ENCODE results near the gene EPC2. TPM values are rescaled to one million over a fixed set of nuclear protein-coding genes. Genes with fewer than 3 reads are reported as not detected.

EPC2 gene
- total RNA-seq, 3 donors from 2014 or later, result 30.5 to 58.5 (median 44.2) TPM

DNA sequence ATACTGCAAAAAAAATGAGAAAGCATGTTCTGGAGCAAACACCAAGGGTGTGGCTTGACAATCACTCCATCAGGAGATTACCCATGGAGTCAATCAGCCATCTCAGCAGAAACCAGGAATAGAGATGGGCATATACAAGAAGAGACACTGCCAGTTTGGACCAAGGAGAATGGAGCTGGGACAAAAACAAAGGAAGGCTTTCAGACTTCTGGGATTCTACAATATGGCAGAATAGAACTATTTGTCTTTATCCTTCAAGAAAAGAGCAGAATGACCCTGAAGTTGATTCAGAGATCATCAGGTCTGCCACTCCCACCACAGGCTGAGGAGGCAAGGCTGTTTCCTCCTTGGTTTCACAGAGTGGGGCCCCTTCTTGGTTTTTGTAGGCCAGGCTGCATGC lies 182.2 kb downstream of the EPC2 start:
- Histone ChIP-seq H3K27ac (no peak overlapping the region), H3K4me3 (no peak overlapping the region), H3K4me1 (no peaks in the 10 kb centered on the region), H3K27me3 (no peaks in the 10 kb centered on the region), H3K36me3 (no peaks in the 10 kb centered on the region), H3K9me3 (no peaks in the 10 kb centered on the region)
- TF ChIP-seq, protein P1, sequence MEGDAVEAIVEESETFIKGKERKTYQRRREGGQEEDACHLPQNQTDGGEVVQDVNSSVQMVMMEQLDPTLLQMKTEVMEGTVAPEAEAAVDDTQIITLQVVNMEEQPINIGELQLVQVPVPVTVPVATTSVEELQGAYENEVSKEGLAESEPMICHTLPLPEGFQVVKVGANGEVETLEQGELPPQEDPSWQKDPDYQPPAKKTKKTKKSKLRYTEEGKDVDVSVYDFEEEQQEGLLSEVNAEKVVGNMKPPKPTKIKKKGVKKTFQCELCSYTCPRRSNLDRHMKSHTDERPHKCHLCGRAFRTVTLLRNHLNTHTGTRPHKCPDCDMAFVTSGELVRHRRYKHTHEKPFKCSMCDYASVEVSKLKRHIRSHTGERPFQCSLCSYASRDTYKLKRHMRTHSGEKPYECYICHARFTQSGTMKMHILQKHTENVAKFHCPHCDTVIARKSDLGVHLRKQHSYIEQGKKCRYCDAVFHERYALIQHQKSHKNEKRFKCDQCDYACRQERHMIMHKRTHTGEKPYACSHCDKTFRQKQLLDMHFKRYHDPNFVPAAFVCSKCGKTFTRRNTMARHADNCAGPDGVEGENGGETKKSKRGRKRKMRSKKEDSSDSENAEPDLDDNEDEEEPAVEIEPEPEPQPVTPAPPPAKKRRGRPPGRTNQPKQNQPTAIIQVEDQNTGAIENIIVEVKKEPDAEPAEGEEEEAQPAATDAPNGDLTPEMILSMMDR (IDR thresholded peaks at IDR 0.05), result no peak
- DNase-seq (ENCODE audit: low spot score in 2 of 2), result no peak
- intact Hi-C loops (cut with DNase I; ENCODE audit: low total_unique reads), result no loop called here

DNA sequence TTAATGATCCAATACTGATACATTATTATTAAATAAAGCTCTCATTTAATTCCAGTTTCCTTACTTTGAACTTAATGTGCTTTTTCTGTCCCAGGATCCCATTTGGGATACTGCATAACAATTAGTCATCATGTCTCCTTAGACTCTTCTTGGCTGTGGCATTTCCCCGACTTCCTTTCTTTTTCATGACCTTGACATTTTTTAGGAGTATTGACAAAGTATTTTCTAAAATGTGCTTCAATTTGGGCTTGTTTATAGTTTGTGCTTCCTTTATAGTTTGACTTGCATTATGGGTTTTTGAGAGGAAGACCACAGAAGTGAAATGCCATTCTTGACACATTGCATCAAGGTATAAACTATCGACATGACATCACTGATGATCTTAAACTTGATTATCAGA lies 184.4 kb downstream of the EPC2 start:
- no peaks in the 10 kb centered on the region for H3K4me1 ChIP-seq
- DNase-seq (ENCODE audit: low spot score in 2 of 2), result no peak
- intact Hi-C loops (cut with DNase I; ENCODE audit: low total_unique reads), result no loop called here
- H3K9me3 ChIP-seq, result no peaks in the 10 kb centered on the region
- H3K27me3 ChIP-seq, result no peaks in the 10 kb centered on the region
- no peak overlapping the region for H3K4me3 ChIP-seq
- no peak overlapping the region for H3K27ac ChIP-seq
- no peaks in the 10 kb centered on the region for H3K36me3 ChIP-seq
- TF ChIP-seq POLR2A (IDR thresholded peaks at IDR 0.05) (no peak), POLR2AphosphoS5 (IDR thresholded peaks at IDR 0.05) (no peak)
- TF ChIP-seq, protein P1 (IDR thresholded peaks at IDR 0.05), result no peak

DNA sequence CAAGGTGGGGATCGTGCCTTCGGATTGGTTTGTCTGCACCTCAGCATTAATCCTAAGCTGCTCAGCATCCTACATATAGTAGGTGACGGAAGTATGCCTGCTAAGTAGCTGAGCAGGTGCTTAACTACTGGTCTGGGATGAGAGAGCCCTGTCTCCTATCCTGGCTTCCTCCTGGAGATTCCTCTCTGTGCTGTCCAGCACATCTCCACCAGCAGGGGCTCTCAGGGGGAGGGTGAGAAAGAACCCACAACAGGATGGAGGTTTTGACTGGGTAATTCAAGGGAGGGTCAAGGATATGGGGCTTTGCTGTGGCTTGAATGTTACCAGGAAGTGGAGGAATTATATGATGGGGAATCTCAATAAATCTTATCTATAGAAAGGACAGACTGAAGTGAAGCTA lies 185.1 kb downstream of the EPC2 start:
- Histone ChIP-seq H3K4me3 (no peak overlapping the region), H3K36me3 (no peaks in the 10 kb centered on the region), H3K27me3 (no peaks in the 10 kb centered on the region), H3K27ac (no peak overlapping the region), H3K4me1 (no peaks in the 10 kb centered on the region), H3K9me3 (no peaks in the 10 kb centered on the region)
- TF ChIP-seq POLR2AphosphoS5 (IDR thresholded peaks at IDR 0.05) (no peak), POLR2A (IDR thresholded peaks at IDR 0.05) (no peak)
- TF ChIP-seq, protein P1 (IDR thresholded peaks at IDR 0.05), result no peak
- intact Hi-C loops (cut with DNase I; ENCODE audit: low total_unique reads), result no loop called here
- no peak for DNase-seq (ENCODE audit: low spot score in 2 of 2)

DNA sequence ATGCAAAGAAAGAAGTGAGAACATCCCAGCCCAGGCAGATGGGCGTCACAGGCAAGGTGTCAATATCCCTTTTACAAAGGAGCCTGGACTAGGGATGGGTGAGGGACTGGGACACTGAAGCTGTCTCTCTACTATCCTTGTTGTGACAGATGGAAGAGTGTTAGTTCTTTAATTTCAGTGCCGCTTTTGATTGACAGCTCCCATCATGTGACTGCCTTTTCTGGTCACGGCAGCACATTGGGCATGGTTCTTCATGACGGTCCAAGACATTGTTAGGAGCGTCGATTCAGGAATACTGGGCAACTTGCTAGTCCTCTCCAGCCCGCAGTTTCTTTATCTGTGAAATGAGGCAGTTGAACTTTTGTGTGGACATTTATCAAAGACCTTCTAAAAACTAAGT lies 188.1 kb downstream of the EPC2 start:
- DNase-seq (ENCODE audit: low spot score in 2 of 2), result no peak
- no peak overlapping the region for H3K27ac ChIP-seq
- TF ChIP-seq, protein P1 (IDR thresholded peaks at IDR 0.05), result no peak
- TF ChIP-seq POLR2A (IDR thresholded peaks at IDR 0.05), result no peak
- no peak for TF ChIP-seq POLR2AphosphoS5 (IDR thresholded peaks at IDR 0.05)
- no peaks in the 10 kb centered on the region for H3K36me3 ChIP-seq
- intact Hi-C loops (cut with DNase I; ENCODE audit: low total_unique reads), result no loop called here
- H3K4me1 ChIP-seq, result no peaks in the 10 kb centered on the region
- no peak overlapping the region for H3K4me3 ChIP-seq
- H3K9me3 ChIP-seq, result no peaks in the 10 kb centered on the region
- H3K27me3 ChIP-seq, result no peaks in the 10 kb centered on the region

Other genes starting within 250 kb of the EPC2 start
- 10 to 100 TPM in 1 of 3 donors, 1 to 10 TPM in 2; 2.7 to 13.3 (median 6.2) TPM for gene KIF5C, start 230.5 kb downstream of the EPC2 start, total RNA-seq

Data from breast epithelium (tissue), 4 donors.